WI38 (cell line): ENCODE measurements around the gene CPNE2.

Experiments
- H3K4me3 ChIP-seq: 2 replicates; pipeline ENCODE4 v1.5.1; 2011; ENCODE audit warnings: low read depth, mild to moderate bottlenecking, control low read depth, low read length
- CTCF ChIP-seq: IDR thresholded peaks from 2 replicates; pipeline ENCODE4 v1.5.1; 2012; ENCODE audit warnings: low read depth, mild to moderate bottlenecking, control low read depth, low read length

Gene CPNE2

DNA sequence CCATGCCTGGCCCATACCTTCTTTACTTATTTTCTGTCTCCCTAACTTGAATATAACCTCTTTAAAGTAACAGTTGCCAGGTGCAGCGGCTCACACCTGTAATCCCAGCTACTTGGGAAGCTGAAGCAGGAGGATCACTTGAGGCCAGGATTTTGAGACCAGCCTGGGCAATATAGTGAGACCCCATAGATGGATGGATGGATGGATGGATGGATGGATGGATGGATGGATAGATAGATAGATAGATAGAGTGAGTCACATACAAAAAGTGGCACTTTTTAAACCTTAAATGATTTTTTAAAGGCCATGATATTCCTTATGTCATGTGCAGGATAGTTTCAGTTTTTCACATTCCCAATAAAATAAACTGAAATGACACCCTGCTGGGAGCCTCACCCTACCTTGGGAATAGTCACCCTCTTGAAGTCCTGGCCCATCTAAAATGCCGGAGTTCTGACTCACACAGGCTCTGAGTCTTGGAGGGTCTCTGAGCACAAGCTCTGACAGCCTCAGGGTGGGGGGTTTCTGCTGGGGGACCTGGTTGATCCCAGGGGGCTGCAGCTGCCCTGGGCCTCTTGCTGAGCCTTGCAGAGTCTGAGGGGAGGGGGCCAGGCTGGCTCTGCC is 26.2 kb downstream of the CPNE2 start:
- no peak for TF ChIP-seq CTCF
- no peak overlapping the region for H3K4me3 ChIP-seq

- no peak overlapping the region for H3K4me3 ChIP-seq
- TF ChIP-seq CTCF: no peak
Measured at GRCh38 chr16:57123216-57123973, 31.0 kb downstream of the CPNE2 start.

- H3K4me3 ChIP-seq: no peak overlapping the region
- no peak for TF ChIP-seq CTCF
Measured at GRCh38 chr16:57123974-57124674, 31.7 kb downstream of the CPNE2 start.

- TF ChIP-seq CTCF: no peak
- no peak overlapping the region for H3K4me3 ChIP-seq
Measured at GRCh38 chr16:57125376-57125775, 33.0 kb downstream of the CPNE2 start.

- no peak for TF ChIP-seq CTCF
- H3K4me3 ChIP-seq: no peak overlapping the region
Measured at GRCh38 chr16:57125969-57126368, 33.6 kb downstream of the CPNE2 start.

GRCh38 chr16:57126411-57126810 is 34.0 kb downstream of the CPNE2 start:
- no peak overlapping the region for H3K4me3 ChIP-seq
- no peak for TF ChIP-seq CTCF
